GM23338 (cell line): ENCODE data around the gene ZDHHC7. TPM values are rescaled to one million over a fixed set of nuclear protein-coding genes. Genes with fewer than 3 reads are reported as not detected.
"Not testable (repeated sequence)": the region's sequence is repeated elsewhere in the genome, so short reads cannot be mapped to it uniquely, and the experiment has no call there.

Experiments used
- ATAC-seq: fragments of 200-7000 bp; cut with Tn5 transposase; 3 replicates; pipeline ENCODE4 v1.9.1; 2020
- DNase-seq: peaks from one replicate; pipeline ENCODE4 v3.0.0-alpha.2; 2015; ENCODE audit warnings: low spot score
- H2AFZ ChIP-seq: fragments of 200-600 bp; sonication (generic); 2 replicates; pipeline ENCODE4 v1.8.0; 2016; ENCODE audit warnings: antibody characterized with exemption, mild to moderate bottlenecking, moderate library complexity
- H3F3A ChIP-seq: fragments of 200-600 bp; sonication (generic); replicated peaks from 2 replicates; pipeline ENCODE4 v1.8.0; 2017; ENCODE audit warnings: antibody characterized with exemption, mixed run types, low read depth
- H3K27ac ChIP-seq: fragments of 200-600 bp; sonication (generic); 2 replicates; pipeline ENCODE4 v1.6.1; 2016; ENCODE audit warnings: low read depth
- H3K27me3 ChIP-seq: fragments of 200-600 bp; sonication (generic); 2 replicates; pipeline ENCODE4 v1.8.0; 2016; ENCODE audit warnings: mild to moderate bottlenecking, mixed run types, moderate library complexity; ENCODE audit not compliant: insufficient read depth
- H3K36me3 ChIP-seq: fragments of 200-600 bp; sonication (generic); 2 replicates; pipeline ENCODE4 v1.8.0; 2016; ENCODE audit warnings: mild to moderate bottlenecking; ENCODE audit not compliant: insufficient read depth
- H3K4me1 ChIP-seq: fragments of 200-600 bp; sonication (generic); 2 replicates; pipeline ENCODE4 v1.8.0; 2016; ENCODE audit warnings: mild to moderate bottlenecking, moderate library complexity; ENCODE audit not compliant: insufficient read depth
- H3K4me2 ChIP-seq: fragments of 200-600 bp; sonication (generic); 2 replicates; pipeline ENCODE4 v1.7.1; 2017; ENCODE audit warnings: mixed run types
- H3K4me3 ChIP-seq: fragments of 200-600 bp; sonication (generic); 2 replicates; pipeline ENCODE4 v1.6.1; 2016; ENCODE audit warnings: mixed run types
- H3K79me2 ChIP-seq: fragments of 200-600 bp; sonication (generic); replicated peaks from 2 replicates; pipeline ENCODE4 v1.8.0; 2017; ENCODE audit warnings: mild to moderate bottlenecking; ENCODE audit not compliant: insufficient read depth
- H3K9me2 ChIP-seq: fragments of 200-600 bp; sonication (generic); 2 replicates; pipeline ENCODE4 v1.8.0; 2017; ENCODE audit not compliant: insufficient read depth
- H4K20me1 ChIP-seq: fragments of 200-600 bp; sonication (generic); replicated peaks from 2 replicates; pipeline ENCODE4 v1.8.0; 2017; ENCODE audit warnings: mild to moderate bottlenecking; ENCODE audit not compliant: insufficient read depth
- H3K27ac Mint-ChIP-seq: 2 replicates; pipeline ENCODE4 v1.8.0; 2020; ENCODE audit warnings: inconsistent platforms, mild to moderate bottlenecking, moderate library complexity, mixed read lengths
- H3K27me3 Mint-ChIP-seq: 3 replicates; pipeline ENCODE4 v1.8.0; 2022; ENCODE audit warnings: low read depth, mild to moderate bottlenecking, moderate library complexity, mixed read lengths, inconsistent platforms; ENCODE audit not compliant: insufficient read depth, poor library complexity
- H3K36me3 Mint-ChIP-seq: 3 replicates; pipeline ENCODE4 v1.8.0; 2021; ENCODE audit warnings: low read depth, mild to moderate bottlenecking, inconsistent platforms, moderate library complexity, mixed read lengths
- H3K4me1 Mint-ChIP-seq: 3 replicates; pipeline ENCODE4 v1.8.0; 2020; ENCODE audit warnings: mild to moderate bottlenecking, inconsistent platforms, mixed read lengths
- H3K4me3 Mint-ChIP-seq: 3 replicates; pipeline ENCODE4 v1.8.0; 2021; ENCODE audit warnings: moderate library complexity, mild to moderate bottlenecking, inconsistent platforms, mixed read lengths
- H3K9me3 Mint-ChIP-seq: 3 replicates; pipeline ENCODE4 v1.8.0; 2020; ENCODE audit warnings: moderate library complexity, mild to moderate bottlenecking, inconsistent platforms, mixed read lengths
- CREB1 ChIP-seq: fragments of 250-450 bp; sonication (Bioruptor Pico); IDR thresholded peaks from 2 replicates; pipeline ENCODE4 v1.5.0; 2020; ENCODE audit warnings: low read depth, mild to moderate bottlenecking, moderate library complexity
- EZH2 ChIP-seq: fragments of 200-600 bp; sonication (generic); IDR thresholded peaks from one replicate; pipeline ENCODE4 v1.8.0; 2017; ENCODE audit warnings: antibody characterized with exemption, mild to moderate bottlenecking, low read depth; ENCODE audit not compliant: unreplicated experiment
- JUNB ChIP-seq: IDR thresholded peaks from one replicate; pipeline ENCODE4 v1.6.1; 2016; ENCODE audit warnings: antibody characterized with exemption; ENCODE audit not compliant: unreplicated experiment
- ZNF462 ChIP-seq: fragments of 250-450 bp; sonication (Bioruptor Pico); IDR thresholded peaks from 2 replicates; pipeline ENCODE4 v1.5.0; 2020; ENCODE audit warnings: mild to moderate bottlenecking, moderate library complexity
- polyA plus RNA-seq: library from polyadenylated mRNA; unstranded; fragments of >200 nt; fragmentation: Nextera tagmentation; extraction: Ambion mirVana; gene quantifications from 2 replicates; pipeline ENCODE4 v1.2.1, GENCODE V29; 2016
- total RNA-seq: library from RNA; depleted of rRNA; stranded (reverse); fragments of >200 nt; shearing (Covaris generic); gene quantifications from 2 replicates; pipeline ENCODE4 v1.2.3, GENCODE V29; 2014

ZDHHC7 gene
- total and polyA plus RNA-seq, 2 experiments from 2014 or later, result 13.1 to 46.1 TPM

- Mint-ChIP-seq H3K27me3 (peaks cover 13% of the 10 kb centered on the region), H3K4me3 (no peak overlapping the region), H3K9me3 (no peaks in the 10 kb centered on the region), H3K4me1 (peaks cover 23% of the 10 kb centered on the region), H3K36me3 (no peaks in the 10 kb centered on the region), H3K27ac (no peak overlapping the region)
- Histone ChIP-seq H3K4me2 (no peak overlapping the region), H3K27me3 (peaks cover 14% of the 10 kb centered on the region; the same call in 1 of the 2 replicates), H4K20me1 (no peaks in the 10 kb centered on the region), H3F3A (no peaks in the 10 kb centered on the region), H3K9me2 (no peaks in the 10 kb centered on the region), H3K4me1 (peaks cover 12% of the 10 kb centered on the region; the same call in 1 of the 2 replicates), H2AFZ (no peak overlapping the region), H3K36me3 (no peaks in the 10 kb centered on the region), H3K4me3 (no peak overlapping the region), H3K27ac (no peak overlapping the region), H3K79me2 (no peaks in the 10 kb centered on the region)
- DNase-seq (no peak), ATAC-seq (peak; percentile 23)
- TF ChIP-seq EZH2, result no peak
- no peak for TF ChIP-seq ZNF462 (CRISPR knock-in tag)
- no peak for TF ChIP-seq CREB1 (CRISPR knock-in tag)
- no peak for TF ChIP-seq JUNB
Observed at GRCh38 chr16:85033171-85033570, 21.8 kb upstream of the ZDHHC7 start.

GRCh38 chr16:85032187-85032586 is 20.9 kb upstream of the ZDHHC7 start:
- Histone ChIP-seq H3K4me1 (peaks cover 13% of the 10 kb centered on the region; the same call in 1 of the 2 replicates), H3K27me3 (peaks cover 14% of the 10 kb centered on the region; the same call in 1 of the 2 replicates)
- H3K4me1 Mint-ChIP-seq, result peaks cover 25% of the 10 kb centered on the region
- H2AFZ ChIP-seq, H3K36me3 Mint-ChIP-seq, H3K79me2 ChIP-seq, H3K36me3 ChIP-seq, H3K9me3 Mint-ChIP-seq, H3K4me2 ChIP-seq, H3F3A ChIP-seq, DNase-seq, ATAC-seq, H3K4me3 ChIP-seq, H3K27ac ChIP-seq, H3K4me3 Mint-ChIP-seq, H3K9me2 ChIP-seq, H4K20me1 ChIP-seq, H3K27ac Mint-ChIP-seq: not testable (repeated sequence)
- H3K27me3 Mint-ChIP-seq, result peaks cover 13% of the 10 kb centered on the region
